ENCODE results near the gene GTPBP6. TPM values are rescaled to one million over a fixed set of nuclear protein-coding genes. Genes with fewer than 3 reads are reported as not detected.
A peak's percentile ranks its signal among the peaks of the same experiment; 100 is the strongest.

The GTPBP6 gene
- polyA plus RNA-seq, 1 experiment: 15.5 TPM

GRCh38 chrX:323721-324628 is 5.4 kb upstream of the GTPBP6 start:
- CTCF ChIA-PET: no interaction called here
- DNase-seq (ENCODE audit: low read depth, low spot score): peak; percentile 13
- POLR2A ChIA-PET: no interaction called here
- Histone ChIP-seq H3K27ac (ENCODE audit: low read depth, low read length) (no peak overlapping the region), H3K4me3 (ENCODE audit: low read depth, low read length) (no peak overlapping the region), H3K9me3 (ENCODE audit: control insufficient read depth, insufficient read depth, low read length) (peaks cover 19% of the 10 kb centered on the region; the same call in 1 of the 2 replicates), H3K27me3 (ENCODE audit: control insufficient read depth, insufficient read depth, low read length) (no peaks in the 10 kb centered on the region)
- TF ChIP-seq, protein P1, sequence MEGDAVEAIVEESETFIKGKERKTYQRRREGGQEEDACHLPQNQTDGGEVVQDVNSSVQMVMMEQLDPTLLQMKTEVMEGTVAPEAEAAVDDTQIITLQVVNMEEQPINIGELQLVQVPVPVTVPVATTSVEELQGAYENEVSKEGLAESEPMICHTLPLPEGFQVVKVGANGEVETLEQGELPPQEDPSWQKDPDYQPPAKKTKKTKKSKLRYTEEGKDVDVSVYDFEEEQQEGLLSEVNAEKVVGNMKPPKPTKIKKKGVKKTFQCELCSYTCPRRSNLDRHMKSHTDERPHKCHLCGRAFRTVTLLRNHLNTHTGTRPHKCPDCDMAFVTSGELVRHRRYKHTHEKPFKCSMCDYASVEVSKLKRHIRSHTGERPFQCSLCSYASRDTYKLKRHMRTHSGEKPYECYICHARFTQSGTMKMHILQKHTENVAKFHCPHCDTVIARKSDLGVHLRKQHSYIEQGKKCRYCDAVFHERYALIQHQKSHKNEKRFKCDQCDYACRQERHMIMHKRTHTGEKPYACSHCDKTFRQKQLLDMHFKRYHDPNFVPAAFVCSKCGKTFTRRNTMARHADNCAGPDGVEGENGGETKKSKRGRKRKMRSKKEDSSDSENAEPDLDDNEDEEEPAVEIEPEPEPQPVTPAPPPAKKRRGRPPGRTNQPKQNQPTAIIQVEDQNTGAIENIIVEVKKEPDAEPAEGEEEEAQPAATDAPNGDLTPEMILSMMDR (IDR thresholded peaks at IDR 0.05; ENCODE audit: low read depth, low read length): 0 out of 2 replicates have a peak, but pooled peaks have one; percentile 8

GRCh38 chrX:320126-320783 is 1.7 kb upstream of the GTPBP6 start:
- H3K9me3 ChIP-seq (ENCODE audit: control insufficient read depth, insufficient read depth, low read length): peaks cover 16% of the 10 kb centered on the region; the same call in 1 of the 2 replicates
- TF ChIP-seq, protein P1 (IDR thresholded peaks at IDR 0.05; ENCODE audit: low read depth, low read length): no peak
- no peak for DNase-seq (ENCODE audit: low read depth, low spot score)
- H3K27ac ChIP-seq (ENCODE audit: low read depth, low read length): peak overlapping the region; percentile 11
- H3K4me3 ChIP-seq (ENCODE audit: low read depth, low read length): peak overlapping the region; percentile 90
- no peaks in the 10 kb centered on the region for H3K27me3 ChIP-seq (ENCODE audit: control insufficient read depth, insufficient read depth, low read length)
- ChIA-PET CTCF (no interaction called here), POLR2A (no interaction called here)

- H3K9me3 ChIP-seq (ENCODE audit: control insufficient read depth, insufficient read depth, low read length): peaks cover 14% of the 10 kb centered on the region; the same call in 1 of the 2 replicates
- H3K4me3 ChIP-seq (ENCODE audit: low read depth, low read length): peak overlapping the region; percentile 90
- POLR2A ChIA-PET: no interaction called here
- TF ChIP-seq, protein P1 (IDR thresholded peaks at IDR 0.05; ENCODE audit: low read depth, low read length): no peak
- CTCF ChIA-PET: no interaction called here
- H3K27ac ChIP-seq (ENCODE audit: low read depth, low read length): peak overlapping the region; percentile 52
- H3K27me3 ChIP-seq (ENCODE audit: control insufficient read depth, insufficient read depth, low read length): no peaks in the 10 kb centered on the region
- DNase-seq (ENCODE audit: low read depth, low spot score): no peak
These were observed 1.1 kb upstream of the GTPBP6 start for GRCh38 chrX:319579-320125.

GRCh38 chrX:318068-318738 is 393 bp downstream of the GTPBP6 start:
- TF ChIP-seq, protein P1 (IDR thresholded peaks at IDR 0.05; ENCODE audit: low read depth, low read length): no peak
- H3K9me3 ChIP-seq (ENCODE audit: control insufficient read depth, insufficient read depth, low read length): peaks cover 5% of the 10 kb centered on the region; the same call in 1 of the 2 replicates
- H3K27me3 ChIP-seq (ENCODE audit: control insufficient read depth, insufficient read depth, low read length): no peaks in the 10 kb centered on the region
- peak; percentile 93 for DNase-seq (ENCODE audit: low read depth, low spot score)
- peak overlapping the region; percentile 86 for H3K27ac ChIP-seq (ENCODE audit: low read depth, low read length)
- H3K4me3 ChIP-seq (ENCODE audit: low read depth, low read length): peak overlapping the region; percentile 84
- ChIA-PET CTCF (no interaction called here), POLR2A (no interaction called here)
